Liver (tissue), 9 donors: ENCODE measurements around the gene TEX11. TPM values are rescaled to one million over a fixed set of nuclear protein-coding genes. Genes with fewer than 3 reads are reported as not detected.

Experiments
- DNase-seq: peaks from one replicate; pipeline ENCODE4 v3.0.0-alpha.2; 2017; ENCODE audit warnings: low spot score
- H3K27ac ChIP-seq, 2 donors: one replicate each; pipeline ENCODE4 v1.7.0; 2013; ENCODE audit warnings: inconsistent platforms in 2 of 2, low read length in 2 of 2, control low read depth in 1 of 2, low read depth in 1 of 2, mild to moderate bottlenecking in 1 of 2
- H3K27me3 ChIP-seq, 4 donors: one replicate each; pipeline versions ENCODE4 v1.6.1 to v1.7.0; 2013; ENCODE audit warnings: low read length in 3 of 4, inconsistent platforms in 1 of 4, mild to moderate bottlenecking in 1 of 4, moderate library complexity in 1 of 4; ENCODE audit not compliant: control insufficient read depth in 4 of 4, insufficient read depth in 4 of 4
- H3K36me3 ChIP-seq, 4 donors: one replicate each; pipeline versions ENCODE4 v1.6.1 to v1.7.0; 2013; ENCODE audit warnings: low read length in 3 of 4, mild to moderate bottlenecking in 3 of 4, low read depth in 1 of 4, moderate library complexity in 1 of 4; ENCODE audit not compliant: control insufficient read depth in 4 of 4, insufficient read depth in 3 of 4
- H3K4me1 ChIP-seq, 4 donors: one replicate each; pipeline versions ENCODE4 v1.6.1 to v1.7.0; 2013; ENCODE audit warnings: low read length in 3 of 4, mild to moderate bottlenecking in 3 of 4, moderate library complexity in 1 of 4; ENCODE audit not compliant: control insufficient read depth in 4 of 4, insufficient read depth in 4 of 4
- H3K4me3 ChIP-seq, 3 donors: one replicate each; pipeline versions ENCODE4 v1.6.1 to v1.7.0; 2013; ENCODE audit warnings: low read length in 3 of 3, control low read depth in 1 of 3, low read depth in 1 of 3, mild to moderate bottlenecking in 1 of 3
- H3K9ac ChIP-seq, 2 donors: one replicate each; pipeline ENCODE4 v1.7.0; 2013; ENCODE audit warnings: low read length in 2 of 2, mild to moderate bottlenecking in 2 of 2, moderate library complexity in 2 of 2, control low read depth in 1 of 2, low read depth in 1 of 2
- H3K9me3 ChIP-seq, 4 donors: one replicate each; pipeline versions ENCODE4 v1.6.1 to v1.7.0; 2013; ENCODE audit warnings: low read length in 3 of 4; ENCODE audit not compliant: control insufficient read depth in 4 of 4
- ATF3 ChIP-seq: IDR thresholded peaks from 2 replicates; pipeline ENCODE4 v1.6.1; 2016; ENCODE audit warnings: antibody characterized with exemption
- CTCF ChIP-seq: fragments of 150-350 bp; IDR thresholded peaks from 2 replicates; pipeline ENCODE4 v1.5.1; 2017; ENCODE audit warnings: improper control_type of control experiment, low read depth, low read length; ENCODE audit not compliant: missing input control
- EGR1 ChIP-seq, 2 donors: IDR thresholded peaks; 2 replicates each; pipeline ENCODE4 v1.6.1; 2016 to 2018; ENCODE audit warnings: antibody characterized with exemption in 2 of 2, low read depth in 2 of 2
- FOXA1 ChIP-seq: IDR thresholded peaks from 2 replicates; pipeline ENCODE4 v1.6.1; 2016; ENCODE audit warnings: antibody characterized with exemption
- FOXA2 ChIP-seq: IDR thresholded peaks from 2 replicates; pipeline ENCODE4 v1.6.1; 2016; ENCODE audit warnings: antibody characterized with exemption
- GABPA ChIP-seq, 2 donors: IDR thresholded peaks in 1 of 2; conservative IDR thresholded peaks in 1 of 2; 2 replicates each; pipeline ENCODE4 v1.6.1; 2016; ENCODE audit warnings: antibody characterized with exemption in 2 of 2, mild to moderate bottlenecking in 1 of 2, moderate library complexity in 1 of 2
- HNF4A ChIP-seq, 2 donors: conservative IDR thresholded peaks; 2 replicates each; pipeline ENCODE4 v1.6.1; 2016; ENCODE audit warnings: antibody characterized with exemption in 2 of 2, mild to moderate bottlenecking in 2 of 2
- HNF4G ChIP-seq: IDR thresholded peaks from 2 replicates; pipeline ENCODE4 v1.6.1; 2016; ENCODE audit warnings: antibody characterized with exemption
- JUND ChIP-seq, 2 donors: IDR thresholded peaks; 2 replicates each; pipeline ENCODE4 v1.6.1; 2016; ENCODE audit warnings: antibody characterized with exemption in 2 of 2
- NR2F2 ChIP-seq: IDR thresholded peaks from 2 replicates; pipeline ENCODE4 v1.6.1; 2016; ENCODE audit warnings: antibody characterized with exemption
- RAD21 ChIP-seq, 2 donors: IDR thresholded peaks; 2 replicates each; pipeline ENCODE4 v1.6.1; 2016; ENCODE audit warnings: antibody characterized with exemption in 2 of 2, mild to moderate bottlenecking in 2 of 2
- RXRA ChIP-seq, 2 donors: IDR thresholded peaks; 2 replicates each; pipeline ENCODE4 v1.6.1; 2017 to 2018; ENCODE audit warnings: antibody characterized with exemption in 2 of 2, mild to moderate bottlenecking in 1 of 2
- SP1 ChIP-seq: IDR thresholded peaks from 2 replicates; pipeline ENCODE4 v1.6.1; 2018; ENCODE audit warnings: antibody characterized with exemption, mild to moderate bottlenecking
- TAF1 ChIP-seq: conservative IDR thresholded peaks from 2 replicates; pipeline ENCODE4 v1.6.1; 2016; ENCODE audit warnings: antibody characterized with exemption, mild to moderate bottlenecking
- YY1 ChIP-seq: IDR thresholded peaks from 2 replicates; pipeline ENCODE4 v1.6.1; 2016; ENCODE audit warnings: antibody characterized with exemption, mild to moderate bottlenecking
- WGBS: extraction: QIAGEN DNeasy Blood & Tissue Kit; methylation state at CpG from one replicate; pipeline ENCODE4 v1.1.7; 2013; 5-methylcytosine and 5-hydroxymethylcytosine counted together
- polyA plus RNA-seq, 2 donors: library from polyadenylated mRNA; stranded (reverse) in 1 of 2; unstranded in 1 of 2; fragments of 200-250 nt in 1 of 2; fragments of >200 nt in 1 of 2; fragmentation: Nextera tagmentation in 1 of 2; extraction: Ambion mirVana in 1 of 2; gene quantifications; one replicate each; pipeline versions ENCODE4 v1.2.1 to v1.2.3, GENCODE V29; 2013 to 2015
- total RNA-seq, 2 donors: library from RNA; depleted of rRNA; stranded (reverse); fragments of >200 nt; gene quantifications; one replicate each; pipeline ENCODE4 v1.2.3, GENCODE V29; 2014
- TF ChIP-seq, protein P1 (sequence below): IDR thresholded peaks from 2 replicates; pipeline ENCODE4 v1.6.1; 2016; ENCODE audit warnings: antibody characterized with exemption
- TF ChIP-seq, protein P2 (sequence below): IDR thresholded peaks from 2 replicates; pipeline ENCODE4 v1.6.1; 2016; ENCODE audit warnings: antibody characterized with exemption, mild to moderate bottlenecking
- TF ChIP-seq, protein P3 (sequence below): IDR thresholded peaks from 2 replicates; pipeline ENCODE4 v1.6.1; 2016; ENCODE audit warnings: antibody characterized with exemption
- donor health status: healthy.
- donor health status: healthy.
- donor health status: healthy.
- donor health status: healthy.
- donor health status: healthy.

Gene TEX11
- total and polyA plus RNA-seq, 4 donors, result 0.03 to 0.14 (median 0.08) TPM; not detected in 1

DNA sequence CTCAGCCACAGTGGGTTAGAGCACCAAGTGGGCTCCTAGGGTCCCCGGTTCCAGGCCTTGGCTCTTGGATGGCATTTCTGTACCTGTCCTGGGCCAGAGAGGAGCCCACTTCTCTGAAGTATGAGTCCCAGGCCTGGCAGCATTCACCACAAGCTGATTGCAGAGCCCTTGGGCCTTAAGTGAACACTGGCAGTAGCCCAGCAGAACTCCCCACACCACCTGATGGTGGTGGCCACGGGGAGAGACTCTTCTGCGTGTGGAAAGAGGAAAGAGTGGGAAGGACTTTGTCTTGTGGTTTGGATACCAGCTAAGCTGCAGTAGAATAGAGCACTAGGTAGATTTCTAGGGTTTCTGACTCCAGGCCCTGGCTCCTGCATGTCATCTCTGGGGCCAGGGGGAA, 359.1 kb downstream of the TEX11 start:
- H3K27ac ChIP-seq, result no peak overlapping the region
- no peaks in the 10 kb centered on the region for H3K27me3 ChIP-seq
- no peak for TF ChIP-seq ATF3
- no peak for TF ChIP-seq EGR1 (IDR thresholded peaks at IDR 0.05; ENCODE audit: low read depth in 2 of 2)
- TF ChIP-seq, protein P1, sequence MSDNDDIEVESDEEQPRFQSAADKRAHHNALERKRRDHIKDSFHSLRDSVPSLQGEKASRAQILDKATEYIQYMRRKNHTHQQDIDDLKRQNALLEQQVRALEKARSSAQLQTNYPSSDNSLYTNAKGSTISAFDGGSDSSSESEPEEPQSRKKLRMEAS, result no peak
- no peak for TF ChIP-seq JUND (IDR thresholded peaks at IDR 0.05)
- no peak for TF ChIP-seq CTCF
- TF ChIP-seq, protein P2, sequence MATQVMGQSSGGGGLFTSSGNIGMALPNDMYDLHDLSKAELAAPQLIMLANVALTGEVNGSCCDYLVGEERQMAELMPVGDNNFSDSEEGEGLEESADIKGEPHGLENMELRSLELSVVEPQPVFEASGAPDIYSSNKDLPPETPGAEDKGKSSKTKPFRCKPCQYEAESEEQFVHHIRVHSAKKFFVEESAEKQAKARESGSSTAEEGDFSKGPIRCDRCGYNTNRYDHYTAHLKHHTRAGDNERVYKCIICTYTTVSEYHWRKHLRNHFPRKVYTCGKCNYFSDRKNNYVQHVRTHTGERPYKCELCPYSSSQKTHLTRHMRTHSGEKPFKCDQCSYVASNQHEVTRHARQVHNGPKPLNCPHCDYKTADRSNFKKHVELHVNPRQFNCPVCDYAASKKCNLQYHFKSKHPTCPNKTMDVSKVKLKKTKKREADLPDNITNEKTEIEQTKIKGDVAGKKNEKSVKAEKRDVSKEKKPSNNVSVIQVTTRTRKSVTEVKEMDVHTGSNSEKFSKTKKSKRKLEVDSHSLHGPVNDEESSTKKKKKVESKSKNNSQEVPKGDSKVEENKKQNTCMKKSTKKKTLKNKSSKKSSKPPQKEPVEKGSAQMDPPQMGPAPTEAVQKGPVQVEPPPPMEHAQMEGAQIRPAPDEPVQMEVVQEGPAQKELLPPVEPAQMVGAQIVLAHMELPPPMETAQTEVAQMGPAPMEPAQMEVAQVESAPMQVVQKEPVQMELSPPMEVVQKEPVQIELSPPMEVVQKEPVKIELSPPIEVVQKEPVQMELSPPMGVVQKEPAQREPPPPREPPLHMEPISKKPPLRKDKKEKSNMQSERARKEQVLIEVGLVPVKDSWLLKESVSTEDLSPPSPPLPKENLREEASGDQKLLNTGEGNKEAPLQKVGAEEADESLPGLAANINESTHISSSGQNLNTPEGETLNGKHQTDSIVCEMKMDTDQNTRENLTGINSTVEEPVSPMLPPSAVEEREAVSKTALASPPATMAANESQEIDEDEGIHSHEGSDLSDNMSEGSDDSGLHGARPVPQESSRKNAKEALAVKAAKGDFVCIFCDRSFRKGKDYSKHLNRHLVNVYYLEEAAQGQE, result no peak
- TF ChIP-seq YY1, result no peak
- TF ChIP-seq HNF4A (conservative IDR thresholded peaks at IDR 0.05), result no peak
- no peak for TF ChIP-seq FOXA1
- TF ChIP-seq HNF4G, result no peak
- TF ChIP-seq, protein P3, sequence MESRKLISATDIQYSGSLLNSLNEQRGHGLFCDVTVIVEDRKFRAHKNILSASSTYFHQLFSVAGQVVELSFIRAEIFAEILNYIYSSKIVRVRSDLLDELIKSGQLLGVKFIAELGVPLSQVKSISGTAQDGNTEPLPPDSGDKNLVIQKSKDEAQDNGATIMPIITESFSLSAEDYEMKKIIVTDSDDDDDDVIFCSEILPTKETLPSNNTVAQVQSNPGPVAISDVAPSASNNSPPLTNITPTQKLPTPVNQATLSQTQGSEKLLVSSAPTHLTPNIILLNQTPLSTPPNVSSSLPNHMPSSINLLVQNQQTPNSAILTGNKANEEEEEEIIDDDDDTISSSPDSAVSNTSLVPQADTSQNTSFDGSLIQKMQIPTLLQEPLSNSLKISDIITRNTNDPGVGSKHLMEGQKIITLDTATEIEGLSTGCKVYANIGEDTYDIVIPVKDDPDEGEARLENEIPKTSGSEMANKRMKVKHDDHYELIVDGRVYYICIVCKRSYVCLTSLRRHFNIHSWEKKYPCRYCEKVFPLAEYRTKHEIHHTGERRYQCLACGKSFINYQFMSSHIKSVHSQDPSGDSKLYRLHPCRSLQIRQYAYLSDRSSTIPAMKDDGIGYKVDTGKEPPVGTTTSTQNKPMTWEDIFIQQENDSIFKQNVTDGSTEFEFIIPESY, result no peak
- TF ChIP-seq RAD21 (IDR thresholded peaks at IDR 0.05), result no peak
- no peak for TF ChIP-seq FOXA2
- no peak for TF ChIP-seq GABPA (IDR thresholded peaks at IDR 0.05 in 1 of 2, conservative IDR thresholded peaks at IDR 0.05 in 1 of 2)
- TF ChIP-seq NR2F2, result no peak
- no peak for TF ChIP-seq TAF1
- TF ChIP-seq RXRA (IDR thresholded peaks at IDR 0.05), result no peak
- no peak for TF ChIP-seq SP1
- no peak overlapping the region for H3K9ac ChIP-seq
- no peak for DNase-seq
- WGBS, result 89% methylated on average over 3 of the region's 3 CpGs
- H3K9me3 ChIP-seq, result no peaks in the 10 kb centered on the region
- no peaks in the 10 kb centered on the region for H3K36me3 ChIP-seq
- H3K4me3 ChIP-seq, result no peak overlapping the region
- H3K4me1 ChIP-seq, result peaks cover 0 to 3% (median 0%) of the 10 kb centered on the region in 4 donors
